Left lung (tissue), 10 donors: ENCODE data around the gene DNASE1L3. TPM values are rescaled to one million over a fixed set of nuclear protein-coding genes. Genes with fewer than 3 reads are reported as not detected.

Source experiments
- ATAC-seq: fragments of 200-7000 bp; cut with Tn5 transposase; one replicate; pipeline ENCODE4 v1.9.1; 2020; ENCODE audit warnings: moderate library complexity
- DNase-seq, 4 donors: peaks; one replicate each; pipeline ENCODE4 v3.0.0-alpha.2; 2013 to 2020
- H3K27ac ChIP-seq, 2 donors: fragments of 200-600 bp; sonication (generic) in 1 of 2; one replicate each; pipeline versions ENCODE4 v1.5.0 to v1.8.0; 2020 to 2021
- H3K27me3 ChIP-seq, 2 donors: fragments of 200-600 bp; sonication (generic) in 1 of 2; one replicate each; pipeline versions ENCODE4 v1.5.0 to v1.8.0; 2020 to 2021
- H3K36me3 ChIP-seq, 2 donors: fragments of 200-600 bp; sonication (generic) in 1 of 2; one replicate each; pipeline versions ENCODE4 v1.5.0 to v1.8.0; 2020 to 2021
- H3K4me1 ChIP-seq, 2 donors: fragments of 200-600 bp; one replicate each; pipeline ENCODE4 v1.8.0; 2021
- H3K4me3 ChIP-seq, 2 donors: fragments of 200-600 bp; sonication (generic) in 1 of 2; one replicate each; pipeline versions ENCODE4 v1.5.0 to v1.8.0; 2020 to 2021; ENCODE audit warnings: mild to moderate bottlenecking in 1 of 2
- H3K9me3 ChIP-seq, 2 donors: fragments of 200-600 bp; sonication (generic) in 1 of 2; one replicate each; pipeline versions ENCODE4 v1.5.0 to v1.8.0; 2020 to 2021
- CTCF ChIP-seq, 2 donors: fragments of 200-600 bp; sonication (generic) in 1 of 2; IDR thresholded peaks; one replicate each; pipeline versions ENCODE4 v1.5.0 to v1.8.0; 2021; ENCODE audit warnings: antibody characterized with exemption in 2 of 2
- intact Hi-C, 2 donors: fragments of 100-400 bp; cut with DNase I; formaldehyde crosslinking; loops; one replicate each; pipeline versions ENCODE4 v1.11.2 to v1.14.2; 2022
- polyA plus RNA-seq, 6 donors: library from polyadenylated mRNA; unstranded; fragments of 120-200 nt; gene quantifications; one replicate each; pipeline ENCODE4 v1.2.1, GENCODE V29; 2013; ENCODE audit not compliant: insufficient read length in 6 of 6
- total RNA-seq, 2 donors: library from RNA; stranded (reverse); fragmentation: NEBNext Ultra II Directional; extraction: Animal tissue kit (Norgen Biotek cat#: 25700); gene quantifications; one replicate each; pipeline ENCODE4 v1.2.1, GENCODE V29; 2021
- donor health status: DM: no; HTN: yes; CAD: no.
- donor health status: DM: no; HTN: no; CAD: no.

DNASE1L3 gene
- total and polyA plus RNA-seq, 8 donors, result 1.00 to 3.0 (median 1.8) TPM

- ATAC-seq, result peak; percentile 87
- Histone ChIP-seq H3K27ac (no peak overlapping the region), H3K36me3 (no peaks in the 10 kb centered on the region), H3K4me3 (peak overlapping the region; percentile 9 to 29), H3K27me3 (peaks cover 0 to 7% of the 10 kb centered on the region in 2 donors), H3K4me1 (peaks cover 16 to 45% of the 10 kb centered on the region in 2 donors), H3K9me3 (no peaks in the 10 kb centered on the region)
- TF ChIP-seq CTCF (IDR thresholded peaks at IDR 0.05), result peak; percentile 95 to 98
- intact Hi-C loops, result no loop called here
- DNase-seq, result peak; percentile 84 to 98 (median 91)
Observed at GRCh38 chr3:58177747-58178527, 32.8 kb downstream of the DNASE1L3 start.

GRCh38 chr3:58176827-58177489 is 33.8 kb downstream of the DNASE1L3 start:
- Histone ChIP-seq H3K27me3 (peaks cover 0 to 7% of the 10 kb centered on the region in 2 donors), H3K36me3 (no peaks in the 10 kb centered on the region), H3K9me3 (no peaks in the 10 kb centered on the region), H3K4me1 (peaks cover 16 to 45% of the 10 kb centered on the region in 2 donors), H3K27ac (no peak overlapping the region), H3K4me3 (no peak overlapping the region)
- TF ChIP-seq CTCF (IDR thresholded peaks at IDR 0.05), result no peak
- DNase-seq (no peak), ATAC-seq (no peak)
- intact Hi-C loops, result no loop called here

DNA sequence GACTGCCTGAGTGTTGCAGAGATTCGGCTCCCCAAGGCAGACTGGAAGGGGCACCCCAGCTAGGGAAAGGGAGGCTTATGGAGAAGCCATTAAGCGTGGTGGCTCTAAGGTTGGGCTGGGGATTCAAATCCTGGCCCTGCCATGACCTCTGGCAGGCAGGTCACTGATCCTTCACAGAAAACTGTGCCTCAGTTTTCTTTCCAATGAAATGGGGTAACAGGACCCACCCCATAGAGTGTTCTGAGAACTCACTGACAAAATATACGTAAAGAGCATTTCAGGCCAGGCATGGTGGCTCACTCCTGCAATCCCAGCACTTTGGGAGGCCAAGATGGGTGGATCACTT is 34.6 kb downstream of the DNASE1L3 start:
- peaks cover 16 to 45% of the 10 kb centered on the region in 2 donors for H3K4me1 ChIP-seq
- intact Hi-C loops, result no loop called here
- TF ChIP-seq CTCF (IDR thresholded peaks at IDR 0.05), result no peak
- DNase-seq, result no peak
- H3K27me3 ChIP-seq, result peaks cover 0 to 7% of the 10 kb centered on the region in 2 donors
- H3K4me3 ChIP-seq, result no peak overlapping the region
- no peak for ATAC-seq
- H3K9me3 ChIP-seq, result no peaks in the 10 kb centered on the region
- peak overlapping the region; percentile 39 to 62 for H3K27ac ChIP-seq
- H3K36me3 ChIP-seq, result peaks cover 0 to 4% of the 10 kb centered on the region in 2 donors

- no peak overlapping the region for H3K4me3 ChIP-seq
- peaks cover 0 to 9% of the 10 kb centered on the region in 2 donors for H3K36me3 ChIP-seq
- no peak for TF ChIP-seq CTCF (IDR thresholded peaks at IDR 0.05)
- intact Hi-C loops, result no loop called here
- H3K9me3 ChIP-seq, result no peaks in the 10 kb centered on the region
- H3K27ac ChIP-seq, result peak overlapping the region; percentile 39 to 62
- peaks cover 0 to 7% of the 10 kb centered on the region in 2 donors for H3K27me3 ChIP-seq
- DNase-seq, result peak in 1 of 4 donors; percentile 54
- peak; percentile 29 for ATAC-seq
- H3K4me1 ChIP-seq, result peaks cover 16 to 45% of the 10 kb centered on the region in 2 donors
Observed at GRCh38 chr3:58175437-58176184, 35.2 kb downstream of the DNASE1L3 start.

GRCh38 chr3:58175187-58175436 is 35.7 kb downstream of the DNASE1L3 start:
- peak overlapping the region; percentile 39 to 62 for H3K27ac ChIP-seq
- TF ChIP-seq CTCF (IDR thresholded peaks at IDR 0.05), result no peak
- peaks cover 0 to 14% of the 10 kb centered on the region in 2 donors for H3K36me3 ChIP-seq
- peaks cover 0 to 7% of the 10 kb centered on the region in 2 donors for H3K27me3 ChIP-seq
- intact Hi-C loops, result no loop called here
- H3K4me1 ChIP-seq, result peaks cover 16 to 45% of the 10 kb centered on the region in 2 donors
- DNase-seq, result no peak
- H3K9me3 ChIP-seq, result no peaks in the 10 kb centered on the region
- H3K4me3 ChIP-seq, result no peak overlapping the region
- no peak for ATAC-seq
